GM12801 (cell line): ENCODE measurements around the gene COMMD4.

ENCODE experiments used
- TF ChIP-seq, protein P1 (sequence below): IDR thresholded peaks from one replicate; pipeline ENCODE4 v1.5.1; 2011; ENCODE audit warnings: control low read depth; ENCODE audit not compliant: insufficient read length; ENCODE audit errors: extremely low read depth

The COMMD4 gene

DNA sequence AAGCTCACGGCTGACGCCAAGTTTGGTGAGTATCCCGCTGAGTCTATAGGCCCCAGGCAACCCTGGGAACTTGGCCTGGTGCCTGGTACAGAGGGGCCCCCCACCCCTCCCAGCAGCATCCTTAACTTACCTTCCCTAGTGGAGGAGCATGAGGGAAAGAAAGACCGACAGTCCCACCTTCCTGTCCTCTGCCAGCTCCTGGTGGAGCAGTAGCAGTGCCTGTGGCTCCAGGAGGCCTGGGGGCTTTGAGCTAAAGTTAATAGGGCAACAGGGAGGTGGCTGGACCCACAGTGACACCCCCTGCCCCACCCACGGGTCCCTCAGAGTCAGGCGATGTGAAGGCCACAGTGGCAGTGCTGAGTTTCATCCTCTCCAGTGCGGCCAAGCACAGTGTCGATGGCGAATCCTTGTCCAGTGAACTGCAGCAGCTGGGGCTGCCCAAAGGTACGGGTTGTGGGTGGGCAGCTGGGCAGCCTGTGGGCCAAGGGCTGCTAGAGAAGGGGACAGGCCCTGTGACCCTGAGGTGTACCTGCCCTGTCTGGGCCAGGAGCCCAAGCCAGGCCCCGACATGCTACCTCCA, 2.9 kb downstream of the COMMD4 start:
- TF ChIP-seq, protein P1, sequence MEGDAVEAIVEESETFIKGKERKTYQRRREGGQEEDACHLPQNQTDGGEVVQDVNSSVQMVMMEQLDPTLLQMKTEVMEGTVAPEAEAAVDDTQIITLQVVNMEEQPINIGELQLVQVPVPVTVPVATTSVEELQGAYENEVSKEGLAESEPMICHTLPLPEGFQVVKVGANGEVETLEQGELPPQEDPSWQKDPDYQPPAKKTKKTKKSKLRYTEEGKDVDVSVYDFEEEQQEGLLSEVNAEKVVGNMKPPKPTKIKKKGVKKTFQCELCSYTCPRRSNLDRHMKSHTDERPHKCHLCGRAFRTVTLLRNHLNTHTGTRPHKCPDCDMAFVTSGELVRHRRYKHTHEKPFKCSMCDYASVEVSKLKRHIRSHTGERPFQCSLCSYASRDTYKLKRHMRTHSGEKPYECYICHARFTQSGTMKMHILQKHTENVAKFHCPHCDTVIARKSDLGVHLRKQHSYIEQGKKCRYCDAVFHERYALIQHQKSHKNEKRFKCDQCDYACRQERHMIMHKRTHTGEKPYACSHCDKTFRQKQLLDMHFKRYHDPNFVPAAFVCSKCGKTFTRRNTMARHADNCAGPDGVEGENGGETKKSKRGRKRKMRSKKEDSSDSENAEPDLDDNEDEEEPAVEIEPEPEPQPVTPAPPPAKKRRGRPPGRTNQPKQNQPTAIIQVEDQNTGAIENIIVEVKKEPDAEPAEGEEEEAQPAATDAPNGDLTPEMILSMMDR: no peak

DNA sequence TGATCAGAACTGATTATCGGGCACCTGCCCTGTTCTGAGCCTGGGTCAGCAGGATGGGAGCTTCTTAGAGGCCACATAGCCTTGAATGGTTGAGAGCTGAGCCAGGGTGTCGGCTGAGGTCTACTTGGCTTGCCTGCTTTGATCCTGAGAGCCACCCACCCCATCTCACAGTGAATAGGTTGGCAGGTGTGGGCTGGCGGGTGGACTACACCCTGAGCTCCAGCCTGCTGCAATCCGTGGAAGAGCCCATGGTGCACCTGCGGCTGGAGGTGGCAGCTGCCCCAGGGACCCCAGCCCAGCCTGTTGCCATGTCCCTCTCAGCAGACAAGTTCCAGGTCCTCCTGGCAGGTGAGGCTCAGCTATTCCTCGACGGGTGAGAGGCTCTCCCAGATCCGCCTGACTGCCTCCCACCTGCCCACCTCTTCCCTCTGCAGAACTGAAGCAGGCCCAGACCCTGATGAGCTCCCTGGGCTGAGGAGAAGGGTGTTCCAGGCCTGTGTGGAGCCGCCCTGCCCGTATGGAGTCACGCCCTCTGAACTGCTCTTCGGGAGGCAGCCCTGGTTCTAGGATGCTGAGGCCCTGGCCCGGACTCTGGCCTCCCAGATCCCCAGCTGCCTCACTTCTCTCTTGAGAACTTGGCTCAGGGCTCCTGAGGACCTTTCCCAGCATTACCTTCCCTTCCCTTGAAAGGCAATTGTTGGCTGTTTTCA, 3.8 kb downstream of the COMMD4 start:
- TF ChIP-seq, protein P1: no peak

DNA sequence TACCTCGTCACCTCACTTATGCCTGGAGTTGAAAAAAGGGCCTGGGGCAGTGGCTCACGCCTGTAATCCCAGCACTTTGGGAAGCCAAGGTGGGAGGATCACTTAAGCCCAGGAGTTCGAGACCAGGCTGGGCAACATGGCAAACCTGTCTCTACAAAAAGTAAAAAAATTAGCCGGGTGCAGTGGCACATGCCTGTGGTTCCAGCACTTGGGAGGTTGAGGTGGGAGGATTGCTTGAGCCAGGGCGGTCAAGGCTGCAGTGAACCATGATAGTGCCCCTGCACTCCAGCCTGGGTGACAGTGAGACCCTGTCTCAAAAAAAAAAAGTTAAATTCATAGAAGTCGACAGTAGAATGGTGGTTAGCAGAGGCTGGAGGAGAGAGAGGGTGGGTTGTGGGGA, 6.4 kb downstream of the COMMD4 start:
- TF ChIP-seq, protein P1: no peak

DNA sequence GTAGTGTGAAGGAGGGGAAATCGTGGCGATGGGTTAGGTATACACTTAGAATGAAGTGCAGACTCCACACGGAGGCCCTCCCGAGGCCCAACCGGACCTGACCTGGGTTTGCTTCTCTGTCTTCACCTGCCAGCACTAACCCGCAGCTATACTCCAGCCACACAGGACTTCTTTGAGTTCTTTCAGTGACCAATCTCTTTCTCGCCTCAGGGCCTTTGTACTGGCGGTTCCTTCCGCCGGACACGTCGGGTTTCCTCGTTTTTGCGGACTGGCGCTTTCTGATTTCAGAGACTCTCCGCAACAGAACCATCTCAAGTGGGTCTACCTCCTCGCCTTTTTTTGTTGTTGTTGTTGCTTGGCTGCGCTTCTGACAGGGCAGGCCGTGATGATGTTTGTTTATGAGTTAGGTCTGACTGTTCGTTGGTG, 10.9 kb downstream of the COMMD4 start, which contains the start of gene NEIL1:
NEIL1 (plus strand) TSS at position 244 of the 426 bp plus-strand sequence. CDS start 1,867 bp downstream, outside the sequence.
- TF ChIP-seq, protein P1: no peak

DNA sequence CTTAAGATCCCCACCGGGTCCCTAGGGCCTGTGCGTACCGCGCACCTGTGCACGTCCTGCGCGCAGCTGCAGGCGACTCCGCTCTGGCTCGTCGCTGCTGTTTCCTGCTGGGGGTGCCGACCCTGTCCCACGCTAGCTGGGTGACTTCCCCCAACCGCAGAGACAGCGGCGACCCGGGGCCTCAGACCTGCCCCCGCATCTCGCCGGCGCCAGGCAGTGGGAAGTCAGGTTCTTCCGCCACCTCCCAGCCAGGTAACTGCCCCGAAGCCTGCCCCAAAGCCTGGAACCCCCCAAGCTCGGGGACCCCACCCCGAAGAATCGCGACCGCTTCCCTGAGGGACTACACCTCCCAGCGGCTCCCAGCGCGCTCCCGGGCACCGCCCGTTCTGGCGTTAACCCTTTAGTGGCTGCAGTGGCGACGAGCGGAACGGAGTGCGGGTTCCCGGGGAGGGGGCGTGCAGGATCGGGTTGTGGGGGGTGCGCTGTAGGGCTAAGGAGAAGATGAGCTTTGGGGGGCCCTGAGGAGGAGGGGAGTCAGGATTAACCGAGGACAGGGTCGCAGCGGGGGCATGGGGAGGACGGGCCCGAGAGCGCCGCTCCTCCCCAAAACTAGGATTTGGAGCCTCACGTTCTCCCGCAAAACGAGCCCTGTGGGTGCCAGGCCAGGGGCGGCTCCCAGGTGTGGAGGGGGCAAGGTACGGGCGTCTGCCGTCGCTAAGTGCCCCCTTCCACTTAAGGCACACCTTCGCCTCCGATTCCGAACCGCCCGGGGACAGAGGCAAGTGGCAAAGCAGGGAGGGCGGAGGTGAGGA, 11.6 kb downstream of the COMMD4 start:
- TF ChIP-seq, protein P1: no peak

DNA sequence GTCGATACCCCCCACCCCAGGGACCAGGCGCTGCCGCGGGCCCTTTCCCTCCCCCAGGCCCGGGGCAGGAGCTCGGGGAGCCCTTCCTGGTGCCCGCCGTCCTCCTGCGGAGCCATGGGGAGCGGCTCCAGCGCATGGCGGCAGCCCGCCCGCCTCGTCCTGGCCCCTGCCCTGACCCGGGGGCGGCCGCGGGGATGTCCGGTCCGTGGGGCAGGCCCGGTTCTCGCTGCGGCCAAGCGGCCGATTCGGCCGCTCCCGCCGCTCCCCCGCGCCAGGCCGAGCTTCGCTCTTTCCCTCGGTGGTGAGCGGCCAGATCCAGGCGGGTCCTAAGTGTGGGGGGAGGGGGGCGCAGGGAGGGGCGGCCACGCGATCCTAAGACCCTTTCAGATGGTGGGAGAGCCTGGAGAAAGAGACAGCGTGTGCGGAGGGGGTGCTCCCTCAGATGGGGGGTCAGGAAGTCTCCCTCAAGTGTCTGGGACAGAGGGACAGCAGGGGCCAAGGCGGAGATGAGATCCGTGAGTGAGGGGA, 12.2 kb downstream of the COMMD4 start:
- TF ChIP-seq, protein P1: no peak
